RPMI7951 (cell line): Measurements from ENCODE around the gene SPOCK2. TPM values are rescaled to one million over a fixed set of nuclear protein-coding genes. Genes with fewer than 3 reads are reported as not detected.
"Not testable (repeated sequence)": the region's sequence is repeated elsewhere in the genome, so short reads cannot be mapped to it uniquely, and the experiment has no call there.

ENCODE experiments used
- DNase-seq: peaks from one replicate; pipeline ENCODE4 v3.0.0-alpha.2; 2012; ENCODE audit warnings: low read depth
- total RNA-seq: library from RNA; depleted of rRNA; stranded (reverse); fragments of >200 nt; shearing (Covaris generic); gene quantifications from 2 replicates; pipeline ENCODE4 v1.2.3, GENCODE V29; 2014

SPOCK2 gene
- total RNA-seq, 1 experiment from 2014 or later = 0.72 TPM

GRCh38 chr10:72032409-72033162, 55.8 kb downstream of the SPOCK2 start:
- not testable (repeated sequence) for DNase-seq

DNA sequence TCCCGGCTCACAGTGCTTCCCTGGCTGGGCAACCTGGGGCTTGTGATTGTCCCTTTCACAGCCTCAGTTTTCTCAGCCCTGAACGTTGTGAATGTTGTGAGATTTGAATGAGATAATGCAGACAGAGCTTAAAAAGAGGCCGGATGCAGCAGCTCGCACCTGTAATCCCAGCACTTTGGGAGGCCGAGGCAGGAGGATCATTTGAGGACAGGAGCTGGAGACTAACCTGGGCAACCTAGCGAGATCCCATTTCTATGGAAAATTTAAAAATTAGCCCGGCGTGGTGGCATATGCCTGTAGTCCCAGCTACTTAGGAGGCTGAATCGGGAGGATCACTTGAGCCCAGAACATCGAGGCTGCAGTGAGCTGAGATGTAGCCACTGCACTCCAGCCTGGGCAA, 56.6 kb downstream of the SPOCK2 start:
- DNase-seq = no peak

DNA sequence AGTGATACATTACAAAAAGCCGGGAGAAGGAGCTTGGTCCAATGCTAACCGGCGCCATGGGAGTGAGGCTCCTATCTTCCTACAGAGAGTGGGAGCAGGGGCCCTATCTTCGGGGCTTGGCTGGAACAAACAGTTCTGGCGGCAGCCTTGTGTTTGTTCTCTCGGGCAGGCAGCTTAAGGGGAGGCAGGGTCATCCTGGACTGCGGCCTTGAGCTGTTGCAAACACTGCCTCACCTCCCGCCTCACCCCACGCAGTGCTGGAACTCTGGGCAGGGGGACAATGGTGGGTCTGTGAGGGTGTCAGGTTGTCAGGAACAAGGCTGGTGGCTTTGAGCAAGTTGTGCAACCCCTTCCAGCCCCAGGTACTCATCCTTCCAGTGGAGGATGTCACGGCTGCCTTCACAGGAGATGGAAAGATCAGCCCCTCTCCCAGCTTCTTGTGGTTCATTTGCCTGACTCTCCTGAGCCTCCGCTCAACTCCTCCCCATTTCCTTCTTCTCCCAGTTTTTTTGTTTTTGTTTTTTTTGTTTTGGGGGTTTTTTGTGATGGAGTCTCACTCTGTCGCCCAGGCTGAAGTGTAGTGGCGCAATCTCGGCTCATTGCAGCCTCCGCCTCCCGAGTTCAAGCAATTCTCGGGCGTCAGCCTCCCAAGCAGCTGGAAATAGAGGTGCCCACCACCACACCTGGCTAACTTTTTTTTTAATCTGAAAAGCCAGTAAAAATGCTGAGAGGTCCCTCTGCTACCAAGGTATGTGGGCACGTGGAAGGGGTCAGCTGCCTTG, 57.4 kb downstream of the SPOCK2 start:
- DNase-seq = no peak

DNA sequence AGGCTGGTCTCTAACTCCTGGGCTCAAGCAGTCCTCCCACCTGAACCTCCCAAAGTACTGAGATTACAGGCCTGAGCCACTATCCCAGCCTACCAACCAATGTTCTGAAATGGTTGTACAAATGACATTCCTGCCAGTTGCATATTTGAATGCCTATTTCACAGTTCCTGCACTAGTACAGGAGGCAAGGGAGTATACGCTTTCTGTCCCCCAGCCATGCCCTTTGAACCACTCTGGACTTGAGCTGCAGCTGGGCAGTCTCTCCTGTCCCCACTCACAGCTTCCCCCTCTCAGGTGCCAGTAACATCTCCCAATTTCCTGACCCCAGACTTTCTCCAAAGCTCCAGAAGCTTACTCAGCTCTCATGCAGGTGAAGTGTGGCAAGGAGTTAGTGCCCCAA, 58.9 kb downstream of the SPOCK2 start:
- no peak for DNase-seq

DNA sequence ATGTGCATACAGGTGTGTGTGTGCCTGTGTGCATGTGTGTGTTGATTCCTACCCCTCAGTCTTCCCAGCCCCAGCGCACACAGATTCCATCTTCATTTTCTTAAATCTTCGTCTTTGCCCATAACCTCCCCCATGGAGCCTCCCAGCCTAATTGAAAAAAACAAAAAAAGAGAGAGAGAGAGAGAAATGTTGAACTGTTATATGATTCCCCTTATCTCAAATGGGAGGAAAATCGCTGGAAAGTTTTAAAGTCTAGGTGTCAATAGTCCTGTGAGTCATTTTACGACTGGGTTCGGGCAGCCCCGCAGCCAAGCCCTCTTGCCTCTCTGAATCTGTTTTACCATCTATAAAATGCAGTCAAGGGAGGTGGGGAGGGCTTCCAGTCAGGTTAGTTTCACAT, 60.9 kb downstream of the SPOCK2 start:
- peak; percentile 17 for DNase-seq

GRCh38 chr10:72026278-72027111, 61.9 kb downstream of the SPOCK2 start:
- DNase-seq = peak; percentile 45

DNA sequence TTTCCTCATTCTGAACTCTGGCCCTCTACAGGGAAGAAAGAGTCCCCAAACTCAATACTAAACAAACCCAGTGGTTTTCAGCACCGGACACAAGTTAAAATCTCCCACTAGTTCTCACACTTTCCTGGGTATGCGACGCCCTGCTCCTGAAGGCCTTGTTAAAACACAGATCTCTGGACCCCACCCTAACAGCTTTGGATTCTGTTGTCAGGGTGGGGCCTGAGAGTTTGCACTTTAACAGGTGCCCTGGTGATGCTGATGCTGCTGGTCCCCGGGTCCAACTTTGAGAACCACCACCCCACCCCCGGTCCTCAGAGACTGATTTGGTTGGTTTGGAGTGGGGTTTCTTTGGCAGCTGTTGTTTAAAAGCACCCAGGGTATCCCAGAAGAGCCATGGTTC, 62.5 kb downstream of the SPOCK2 start:
- DNase-seq = no peak

DNA sequence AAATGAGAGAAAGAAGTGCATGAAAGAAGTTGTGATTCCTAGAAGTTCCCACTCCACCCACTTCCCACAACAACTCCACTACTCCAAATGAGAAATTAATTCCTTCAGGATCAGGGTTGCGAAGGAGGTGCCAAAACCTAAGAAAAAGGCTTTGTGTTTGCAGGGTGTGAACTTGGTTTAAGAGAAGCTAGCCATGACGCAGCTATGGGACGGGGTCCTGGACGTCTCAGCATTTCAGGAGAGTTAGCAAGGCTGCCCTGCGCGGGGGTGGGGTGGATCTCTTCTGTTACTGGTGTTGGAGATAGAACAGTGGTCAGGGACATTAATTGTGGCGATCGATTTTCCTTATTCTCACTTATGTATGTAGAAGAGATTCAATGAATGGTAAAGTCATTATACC, 63.0 kb downstream of the SPOCK2 start:
- DNase-seq = no peak

DNA sequence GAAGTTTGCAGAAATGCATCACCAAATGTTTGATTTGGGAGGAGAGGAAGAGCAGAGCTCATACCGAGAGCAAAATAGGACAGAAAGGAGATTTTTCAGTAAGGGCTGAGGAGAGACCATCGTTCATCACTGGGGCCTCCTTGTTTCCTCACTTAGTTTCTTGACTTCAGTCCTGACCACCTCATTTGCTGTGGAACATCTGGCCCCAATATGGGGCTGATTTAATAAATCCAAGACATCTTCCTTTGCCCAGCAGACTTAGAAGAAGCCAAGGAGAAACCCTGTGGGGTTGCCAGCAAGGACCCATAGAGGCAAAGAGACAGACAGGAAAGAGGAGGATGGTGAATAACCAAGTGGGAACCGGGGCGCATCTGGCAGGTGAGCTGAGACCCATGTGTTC, 63.8 kb downstream of the SPOCK2 start:
- DNase-seq = no peak

GRCh38 chr10:72022228-72022627, 66.1 kb downstream of the SPOCK2 start:
- DNase-seq = no peak

GRCh38 chr10:72020914-72021809, 67.2 kb downstream of the SPOCK2 start:
- DNase-seq = no peak

DNA sequence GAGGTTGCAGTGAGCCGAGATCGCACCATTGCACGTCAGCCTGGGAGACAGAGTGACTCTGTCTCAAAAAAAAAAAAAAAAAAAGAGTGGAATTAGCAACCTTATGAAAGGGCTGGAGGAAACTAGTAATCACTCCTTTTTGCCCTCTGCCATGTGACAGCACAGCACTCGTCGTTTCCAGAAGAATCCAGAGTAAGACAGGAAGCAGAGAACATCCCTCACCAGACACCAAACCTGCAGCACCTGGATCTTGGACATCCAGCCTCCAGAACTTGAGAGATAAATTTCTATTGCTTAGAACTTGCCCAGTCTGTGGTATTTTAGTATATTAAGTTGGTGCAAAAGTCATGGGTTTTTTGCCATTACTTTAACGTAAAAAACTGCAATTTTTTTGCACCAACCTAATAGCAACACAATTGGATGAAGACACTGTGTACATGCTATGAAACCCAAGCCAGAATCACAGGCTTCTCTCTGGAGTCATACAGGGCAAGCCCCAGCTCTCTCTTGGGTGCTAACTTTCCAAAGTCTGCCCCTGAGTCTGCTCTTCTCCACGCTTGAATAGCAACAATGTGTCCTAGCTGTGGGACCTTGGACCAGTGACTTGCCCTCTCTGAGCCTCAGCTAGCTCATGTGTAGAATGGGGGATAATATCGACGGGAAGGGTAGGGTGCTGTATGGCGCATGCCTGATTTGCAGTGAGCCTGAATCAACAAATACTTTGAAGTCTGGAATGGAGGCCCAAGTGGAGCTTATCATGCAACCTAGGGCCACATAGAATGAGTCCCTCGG, 69.1 kb downstream of the SPOCK2 start:
- DNase-seq = no peak

GRCh38 chr10:72016608-72017300, 71.6 kb downstream of the SPOCK2 start:
- no peak for DNase-seq

GRCh38 chr10:72015841-72016240, 72.5 kb downstream of the SPOCK2 start:
- DNase-seq = no peak

- no peak for DNase-seq
Measured at GRCh38 chr10:72014785-72015480, 73.4 kb downstream of the SPOCK2 start.

DNA sequence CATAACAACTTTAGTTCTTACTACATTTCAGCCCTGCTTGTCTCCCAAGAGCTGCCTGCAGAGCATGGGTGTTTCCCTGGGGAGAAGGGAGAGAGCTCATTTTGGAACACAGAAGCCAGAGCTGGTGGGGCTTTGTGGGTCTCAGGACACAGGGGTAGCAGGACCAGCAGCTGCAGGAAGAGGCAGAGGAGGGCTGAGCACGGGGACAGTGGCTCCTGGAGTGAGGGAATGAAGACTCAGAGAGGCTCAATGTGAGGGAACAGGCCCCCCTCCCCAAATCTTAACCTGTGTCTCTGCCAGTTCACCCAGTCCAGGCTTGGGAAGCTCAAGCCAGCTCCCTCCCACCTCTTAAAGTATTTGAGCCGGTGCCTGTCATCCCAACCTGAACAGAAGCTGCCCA, 74.2 kb downstream of the SPOCK2 start:
- DNase-seq = no peak

DNA sequence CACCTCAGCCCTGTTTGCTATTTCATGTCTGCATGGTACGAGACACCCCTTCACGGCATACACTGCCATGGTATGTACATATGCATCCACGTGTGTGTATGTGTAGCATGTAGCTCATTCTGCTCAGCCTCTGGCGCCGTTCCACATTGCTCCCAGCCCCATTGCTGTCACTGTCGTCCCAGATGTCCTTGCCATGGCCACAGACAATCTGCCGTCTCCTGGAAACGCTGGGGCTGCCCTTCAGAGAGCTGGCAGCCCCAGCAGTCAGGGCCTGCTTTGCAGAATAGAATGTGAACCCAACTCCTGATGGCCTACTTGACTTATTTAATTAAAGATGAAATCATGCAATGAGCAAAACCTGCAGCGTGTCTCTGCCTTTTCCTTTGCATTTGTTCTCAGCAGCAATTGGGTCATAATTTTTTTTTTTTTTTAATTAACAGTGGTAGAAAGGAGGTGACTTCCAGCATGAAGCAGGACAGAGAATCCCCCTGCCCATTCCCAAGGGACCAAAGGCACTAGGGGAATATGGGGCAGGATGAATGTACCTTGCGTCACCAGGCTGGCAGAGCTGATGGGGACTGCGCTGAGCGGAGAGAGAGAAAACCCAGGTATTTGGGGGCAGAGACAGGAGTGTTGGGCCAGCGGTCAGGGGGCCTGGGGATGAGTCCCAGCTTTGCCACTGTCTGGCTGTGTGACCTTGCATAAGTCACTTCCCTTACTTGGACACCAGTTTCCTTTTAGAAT, 75.0 kb downstream of the SPOCK2 start:
- no peak for DNase-seq

- DNase-seq = no peak
Measured at GRCh38 chr10:72012796-72013195, 75.6 kb downstream of the SPOCK2 start.
